Anterior cingulate cortex (tissue), 58 donors: ENCODE measurements around the gene ADD3.

Experiments
- DNase-seq, 58 donors: peaks; one replicate each; lab custom pipeline; 2025; lab: John Stamatoyannopoulos, UW

ADD3 gene

GRCh38 chr10:110141871-110142635 is 134.3 kb downstream of the ADD3 start:
- DNase-seq, result peak in 6 of 58 donors; percentile 3 to 50 (median 10)

GRCh38 chr10:110142965-110143364 is 135.2 kb downstream of the ADD3 start:
- no peak for DNase-seq

- no peak for DNase-seq
Measured at GRCh38 chr10:110144507-110144906, 136.7 kb downstream of the ADD3 start.

GRCh38 chr10:110147961-110148360 is 140.2 kb downstream of the ADD3 start:
- DNase-seq, result no peak

- no peak for DNase-seq
Measured at GRCh38 chr10:110149259-110149658, 141.5 kb downstream of the ADD3 start.

GRCh38 chr10:110150046-110150445 is 142.3 kb downstream of the ADD3 start:
- DNase-seq, result no peak

- no peak for DNase-seq
Measured at GRCh38 chr10:110150981-110151380, 143.2 kb downstream of the ADD3 start.

GRCh38 chr10:110151467-110151866 is 143.7 kb downstream of the ADD3 start:
- DNase-seq, result no peak

- no peak for DNase-seq
Measured at GRCh38 chr10:110151971-110152370, 144.2 kb downstream of the ADD3 start.

GRCh38 chr10:110153396-110153795 is 145.6 kb downstream of the ADD3 start:
- no peak for DNase-seq

GRCh38 chr10:110156046-110156445 is 148.3 kb downstream of the ADD3 start:
- no peak for DNase-seq

GRCh38 chr10:110158051-110159005 is 150.5 kb downstream of the ADD3 start:
- no peak for DNase-seq

- no peak for DNase-seq
Measured at GRCh38 chr10:110160081-110160480, 152.3 kb downstream of the ADD3 start.

GRCh38 chr10:110160522-110160921 is 152.7 kb downstream of the ADD3 start:
- no peak for DNase-seq

GRCh38 chr10:110162741-110163145 is 155.0 kb downstream of the ADD3 start:
- no peak for DNase-seq

- no peak for DNase-seq
Measured at GRCh38 chr10:110163192-110163773, 155.5 kb downstream of the ADD3 start.

GRCh38 chr10:110163841-110164240 is 156.1 kb downstream of the ADD3 start:
- no peak for DNase-seq

GRCh38 chr10:110165239-110165638 is 157.5 kb downstream of the ADD3 start:
- no peak for DNase-seq

- no peak for DNase-seq
Measured at GRCh38 chr10:110167149-110167548, 159.4 kb downstream of the ADD3 start.

GRCh38 chr10:110168601-110169481 is 161.1 kb downstream of the ADD3 start:
- no peak for DNase-seq
